Measurements from ENCODE around the gene PRKAA2. TPM values are rescaled to one million over a fixed set of nuclear protein-coding genes. Genes with fewer than 3 reads are reported as not detected.

Gene PRKAA2
- total RNA-seq, 1 donor from 2014 or later = 4.0 TPM

GRCh38 chr1:56654126-56654923, 9.2 kb downstream of the PRKAA2 start:
- DNase-seq (ENCODE audit: low read depth in 2 of 2) = no peak

DNA sequence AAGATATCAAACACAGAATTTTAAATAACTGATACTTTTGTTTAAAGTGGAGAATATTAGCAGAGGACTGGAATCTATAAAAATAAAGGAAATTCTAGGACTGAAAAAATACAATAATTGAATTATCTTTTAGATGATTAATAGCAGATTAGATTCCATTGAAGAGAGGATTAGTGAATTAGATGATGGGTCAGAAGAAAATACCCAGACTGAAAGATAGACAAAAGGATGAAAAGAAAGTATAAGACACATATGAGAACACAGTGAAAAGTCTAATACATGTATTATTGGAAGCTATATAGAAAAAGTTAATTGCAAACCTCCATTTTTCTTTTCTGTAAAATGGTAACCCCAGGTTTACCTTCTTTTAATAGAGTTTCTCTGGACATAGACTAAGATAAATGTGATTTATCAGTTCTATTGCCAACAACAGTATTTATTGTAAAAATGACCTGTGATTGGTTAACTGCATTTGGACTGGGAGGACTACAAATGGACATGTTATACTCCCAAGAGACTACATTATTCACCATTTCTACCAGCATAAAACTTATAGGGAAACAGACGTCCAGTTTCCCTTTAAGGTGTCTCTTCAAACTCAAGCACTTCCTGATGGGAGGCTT, 11.0 kb downstream of the PRKAA2 start:
- DNase-seq (ENCODE audit: low read depth in 2 of 2) = no peak

- DNase-seq (ENCODE audit: low read depth in 2 of 2) = no peak
Observed at GRCh38 chr1:56658254-56658653, 13.1 kb downstream of the PRKAA2 start.

GRCh38 chr1:56660293-56660692, 15.2 kb downstream of the PRKAA2 start:
- DNase-seq (ENCODE audit: low read depth in 2 of 2) = no peak

DNA sequence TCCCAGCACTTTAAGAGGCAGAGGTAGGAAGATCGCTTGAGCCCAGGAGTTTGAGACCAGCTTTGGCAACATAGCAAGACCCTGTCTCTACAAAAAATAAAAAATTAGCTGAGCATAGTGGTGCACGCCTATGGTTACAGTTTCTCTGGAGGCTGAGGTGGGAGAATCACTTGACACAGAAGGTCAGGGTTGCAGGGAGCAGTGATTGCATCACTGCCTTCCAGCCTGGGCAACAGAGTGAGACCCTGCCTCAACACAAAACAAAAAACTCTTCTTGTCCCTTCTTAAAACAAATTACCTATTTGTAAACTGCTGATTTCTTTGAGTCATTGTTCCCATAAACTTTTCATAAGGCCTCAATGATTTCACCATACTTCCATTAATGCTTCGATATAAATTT, 18.7 kb downstream of the PRKAA2 start:
- no peak for DNase-seq (ENCODE audit: low read depth in 2 of 2)

- DNase-seq (ENCODE audit: low read depth in 2 of 2) = no peak
Observed at GRCh38 chr1:56665384-56665783, 20.3 kb downstream of the PRKAA2 start.

DNA sequence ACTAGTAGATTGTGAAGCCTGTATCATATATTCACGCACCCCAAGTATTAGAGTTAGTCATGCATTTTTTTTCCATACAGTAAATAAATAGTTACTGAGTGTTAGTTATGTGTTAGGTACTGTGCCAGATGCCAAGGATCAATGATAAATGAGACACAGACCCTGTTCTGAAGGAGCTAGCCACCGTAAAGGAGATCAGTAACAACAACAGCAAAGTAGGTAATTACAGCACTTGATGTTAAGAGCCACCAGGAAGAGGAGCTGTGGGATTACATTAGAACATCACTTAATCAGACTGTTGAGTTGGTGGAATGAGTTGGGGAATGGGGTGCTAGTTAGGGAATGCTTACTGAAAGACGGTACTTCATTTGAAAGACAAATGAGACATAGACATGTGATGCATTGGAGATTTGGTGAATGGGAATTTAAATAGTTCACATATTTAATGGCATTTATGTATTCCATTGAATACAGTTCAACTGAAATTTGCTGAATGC, 21.0 kb downstream of the PRKAA2 start:
- DNase-seq (ENCODE audit: low read depth in 2 of 2) = no peak

DNA sequence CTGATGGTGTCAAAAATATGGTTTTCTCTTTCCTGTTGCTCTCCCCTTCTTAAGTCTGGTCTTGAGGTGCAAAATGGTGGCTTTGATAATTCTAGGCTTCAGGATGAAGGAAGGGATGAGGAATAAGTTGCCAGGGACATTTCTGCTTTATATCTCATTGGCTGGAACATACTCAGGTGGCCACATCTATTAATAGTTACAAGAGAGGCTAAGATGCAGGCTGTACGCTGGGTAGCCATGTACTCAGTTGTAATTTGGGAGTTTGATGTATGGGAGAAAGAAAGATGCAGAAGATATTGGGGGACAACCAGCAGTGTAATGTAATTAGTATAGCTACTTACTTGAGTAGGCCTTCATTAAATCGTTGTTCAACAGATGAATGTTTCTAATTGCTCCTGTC, 25.2 kb downstream of the PRKAA2 start:
- DNase-seq (ENCODE audit: low read depth in 2 of 2) = no peak

DNA sequence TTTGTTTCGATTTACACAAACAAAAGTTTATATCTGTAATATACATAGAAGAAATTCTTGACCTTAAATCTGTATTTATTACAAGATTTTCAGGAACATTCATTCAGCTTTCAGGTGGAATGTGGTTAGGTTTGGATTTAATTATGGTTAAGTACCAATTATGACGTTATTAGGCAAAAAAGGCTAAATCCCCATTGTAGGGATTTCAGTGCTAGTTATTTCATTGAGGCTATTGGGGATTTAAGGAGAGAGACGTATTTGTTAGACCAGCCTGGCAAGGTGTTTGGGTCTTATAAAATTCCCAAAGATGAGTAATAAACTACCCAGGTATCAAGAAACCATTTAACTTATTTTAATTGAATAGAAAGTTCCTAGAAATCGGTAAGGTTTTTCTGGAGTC, 26.0 kb downstream of the PRKAA2 start:
- DNase-seq (ENCODE audit: low read depth in 2 of 2) = no peak

DNA sequence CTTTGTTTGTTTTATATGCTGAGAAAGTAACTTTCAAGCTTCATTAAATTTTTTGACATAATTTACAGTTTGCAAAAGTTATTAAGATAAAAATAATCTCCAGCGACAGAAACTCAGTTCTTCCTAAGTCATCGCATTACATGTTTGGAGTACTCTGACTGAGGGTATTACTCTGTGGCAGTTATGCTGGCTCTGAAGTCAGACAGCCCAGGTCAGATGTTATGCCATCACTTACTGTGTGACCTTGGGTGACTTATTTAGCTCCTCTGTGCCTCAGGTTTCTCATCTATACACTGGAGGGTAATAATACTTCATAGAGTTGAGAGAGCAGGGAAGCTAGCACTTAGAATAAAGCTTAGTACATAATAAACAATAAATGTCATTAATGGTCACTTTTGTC, 26.4 kb downstream of the PRKAA2 start:
- no peak for DNase-seq (ENCODE audit: low read depth in 2 of 2)

DNA sequence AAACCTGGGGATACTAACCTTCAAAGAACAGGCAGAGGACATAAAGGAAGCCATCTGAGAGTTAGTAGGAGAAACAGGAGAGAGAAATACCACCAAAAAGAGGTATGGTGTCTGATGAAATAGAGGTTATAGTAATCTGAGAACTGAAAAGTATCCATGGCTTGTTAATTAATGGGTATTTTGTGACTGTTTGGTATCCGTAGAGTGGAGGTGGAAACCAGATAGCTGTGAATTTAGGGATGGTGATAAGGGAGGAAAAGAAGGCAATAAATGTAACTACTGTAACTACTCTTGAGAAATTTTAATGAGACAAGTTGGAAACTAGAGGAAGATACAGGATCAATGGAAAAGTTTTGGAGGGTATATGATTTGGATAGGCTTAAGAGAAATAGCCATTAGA, 27.5 kb downstream of the PRKAA2 start:
- DNase-seq (ENCODE audit: low read depth in 2 of 2) = no peak

- DNase-seq (ENCODE audit: low read depth in 2 of 2) = no peak
Observed at GRCh38 chr1:56675763-56676162, 30.6 kb downstream of the PRKAA2 start.

GRCh38 chr1:56676571-56677035, 31.5 kb downstream of the PRKAA2 start:
- DNase-seq (ENCODE audit: low read depth in 2 of 2) = peak in 1 of 2 donors; percentile 31

GRCh38 chr1:56683569-56683968, 38.5 kb downstream of the PRKAA2 start:
- no peak for DNase-seq (ENCODE audit: low read depth in 2 of 2)

DNA sequence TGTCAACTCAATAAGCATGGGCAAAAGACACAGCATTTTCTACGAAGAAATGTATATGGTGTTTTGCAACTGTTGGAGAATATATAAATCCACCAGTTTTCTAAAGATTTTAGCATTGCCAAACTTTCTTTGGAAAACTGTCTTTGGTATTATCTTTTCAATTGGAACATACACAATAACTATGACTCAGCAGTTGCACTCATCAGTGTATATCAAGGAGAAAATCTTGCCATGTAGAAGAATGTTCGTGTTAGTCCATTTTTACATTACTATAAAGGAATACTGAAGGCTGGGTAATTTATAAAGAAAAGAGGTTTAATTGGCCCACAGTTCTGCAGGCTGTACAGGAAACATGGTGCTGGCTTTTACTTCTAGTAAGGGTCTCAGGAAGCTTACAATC, 41.1 kb downstream of the PRKAA2 start:
- DNase-seq (ENCODE audit: low read depth in 2 of 2) = peak in 1 of 2 donors; percentile 10

GRCh38 chr1:56688522-56689026, 43.5 kb downstream of the PRKAA2 start:
- peak; percentile 43 to 67 for DNase-seq (ENCODE audit: low read depth in 2 of 2)

GRCh38 chr1:56696663-56697062, 51.5 kb downstream of the PRKAA2 start:
- no peak for DNase-seq (ENCODE audit: low read depth in 2 of 2)

- no peak for DNase-seq (ENCODE audit: low read depth in 2 of 2)
Observed at GRCh38 chr1:56703747-56704146, 58.6 kb downstream of the PRKAA2 start.

DNA sequence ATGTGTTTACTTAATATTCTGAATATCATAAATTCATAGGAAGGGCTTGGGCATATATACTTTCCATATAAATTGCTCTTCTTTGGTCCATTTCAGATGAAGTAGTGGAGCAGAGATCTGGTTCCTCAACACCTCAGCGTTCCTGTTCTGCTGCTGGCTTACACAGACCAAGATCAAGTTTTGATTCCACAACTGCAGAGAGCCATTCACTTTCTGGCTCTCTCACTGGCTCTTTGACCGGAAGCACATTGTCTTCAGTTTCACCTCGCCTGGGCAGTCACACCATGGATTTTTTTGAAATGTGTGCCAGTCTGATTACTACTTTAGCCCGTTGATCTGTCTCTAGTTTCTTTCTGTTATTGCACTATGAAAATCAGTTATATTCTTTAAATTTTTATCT, 62.3 kb downstream of the PRKAA2 start:
- DNase-seq (ENCODE audit: low read depth in 2 of 2) = no peak

DNA sequence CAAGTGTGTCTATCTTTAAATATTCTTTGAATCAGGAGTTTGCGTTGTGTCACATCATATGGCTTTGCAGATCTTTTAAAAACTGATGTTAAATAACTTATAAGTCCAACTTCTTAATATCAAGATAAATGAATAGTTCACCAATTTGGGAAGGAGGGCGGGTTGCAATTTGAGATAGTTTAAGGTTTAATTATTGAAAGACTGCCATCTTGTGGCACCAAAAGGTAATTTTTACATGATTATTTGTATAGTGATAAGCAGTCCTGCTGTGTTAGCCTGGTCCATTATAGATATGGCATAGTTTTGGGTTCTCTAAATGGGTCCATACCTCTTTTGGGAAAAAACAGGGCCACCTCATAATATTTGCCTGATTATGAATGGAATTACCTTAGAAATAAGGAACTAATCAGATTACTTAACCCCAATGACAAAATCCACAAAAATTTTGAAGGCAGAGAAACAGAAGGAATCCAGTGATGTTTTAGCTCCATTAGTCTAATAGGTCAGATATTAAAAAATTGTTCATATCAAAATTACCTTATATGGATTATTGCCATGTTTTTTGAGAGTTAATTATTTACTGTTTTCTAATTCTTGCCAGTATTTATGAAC, 64.3 kb downstream of the PRKAA2 start:
- peak; percentile 58 to 70 for DNase-seq (ENCODE audit: low read depth in 2 of 2)

GRCh38 chr1:56709995-56710394, 64.9 kb downstream of the PRKAA2 start:
- no peak for DNase-seq (ENCODE audit: low read depth in 2 of 2)

GRCh38 chr1:56710646-56711045, 65.5 kb downstream of the PRKAA2 start:
- peak in 1 of 2 donors; percentile 52 for DNase-seq (ENCODE audit: low read depth in 2 of 2)
